GM21367 (cell line): Measurements from ENCODE around the gene ANKRD22.

Source experiments
- ATAC-seq: cut with Tn5 transposase; IDR thresholded peaks from one replicate; pipeline ENCODE4 v1.9.1; 2021; ENCODE audit not compliant: unreplicated experiment

ANKRD22 gene

GRCh38 chr10:88802523-88803285, 48.9 kb downstream of the ANKRD22 start, which contains the start of gene LIPM:
Gene LIPM, plus strand, starts transcription at chr10:88802730. Its CDS starts 167 bp downstream, at chr10:88802897.
- ATAC-seq: no peak

GRCh38 chr10:88800152-88801125, 51.2 kb downstream of the ANKRD22 start:
- no peak for ATAC-seq

GRCh38 chr10:88794731-88795130, 56.9 kb downstream of the ANKRD22 start:
- ATAC-seq: no peak

GRCh38 chr10:88793712-88794299, 57.8 kb downstream of the ANKRD22 start:
- no peak for ATAC-seq

- ATAC-seq: no peak
Measured at GRCh38 chr10:88792661-88793060, 59.0 kb downstream of the ANKRD22 start.

GRCh38 chr10:88791924-88792323, 59.7 kb downstream of the ANKRD22 start:
- no peak for ATAC-seq

- no peak for ATAC-seq
Measured at GRCh38 chr10:88788924-88789323, 62.7 kb downstream of the ANKRD22 start.

GRCh38 chr10:88787463-88787862, 64.2 kb downstream of the ANKRD22 start:
- ATAC-seq: no peak

GRCh38 chr10:88786032-88786770, 65.4 kb downstream of the ANKRD22 start:
- no peak for ATAC-seq

- ATAC-seq: no peak
Measured at GRCh38 chr10:88783724-88784123, 67.9 kb downstream of the ANKRD22 start.

GRCh38 chr10:88782222-88782621, 69.4 kb downstream of the ANKRD22 start:
- no peak for ATAC-seq

- no peak for ATAC-seq
Measured at GRCh38 chr10:88781206-88781605, 70.4 kb downstream of the ANKRD22 start.
